ENCODE data around the gene MNX1.

MNX1 gene

GRCh38 chr7:157010588-157011332 is at the start of gene MNX1:
MNX1 (minus strand) TSS chr7:157010663; CDS start chr7:157010350, 313 bp downstream.
- no peak for DNase-seq

- DNase-seq, result no peak
Measured at GRCh38 chr7:157059534-157059933, 49.1 kb upstream of the MNX1 start.

DNA sequence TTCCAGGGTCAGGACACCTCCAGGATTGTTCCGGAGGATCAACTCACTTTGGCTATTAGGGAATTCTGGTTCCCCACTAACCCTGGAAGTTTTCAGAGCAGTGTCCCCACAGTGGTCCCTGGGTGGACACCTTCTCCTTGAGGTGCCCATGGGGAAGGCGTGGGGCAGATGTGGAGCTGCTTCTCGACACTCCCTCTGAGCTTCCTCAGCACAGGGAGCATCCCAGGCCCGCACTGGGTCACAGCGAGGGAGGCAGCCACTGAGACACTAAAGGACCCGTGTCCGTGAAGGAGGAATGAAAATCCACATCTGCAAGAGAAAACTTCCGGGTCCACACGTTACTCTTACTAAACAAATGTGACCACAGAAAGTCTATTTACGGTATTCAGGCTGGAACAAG is 48.2 kb upstream of the MNX1 start:
- no peak for DNase-seq

- DNase-seq, result no peak
Measured at GRCh38 chr7:157058068-157058467, 47.6 kb upstream of the MNX1 start.

DNA sequence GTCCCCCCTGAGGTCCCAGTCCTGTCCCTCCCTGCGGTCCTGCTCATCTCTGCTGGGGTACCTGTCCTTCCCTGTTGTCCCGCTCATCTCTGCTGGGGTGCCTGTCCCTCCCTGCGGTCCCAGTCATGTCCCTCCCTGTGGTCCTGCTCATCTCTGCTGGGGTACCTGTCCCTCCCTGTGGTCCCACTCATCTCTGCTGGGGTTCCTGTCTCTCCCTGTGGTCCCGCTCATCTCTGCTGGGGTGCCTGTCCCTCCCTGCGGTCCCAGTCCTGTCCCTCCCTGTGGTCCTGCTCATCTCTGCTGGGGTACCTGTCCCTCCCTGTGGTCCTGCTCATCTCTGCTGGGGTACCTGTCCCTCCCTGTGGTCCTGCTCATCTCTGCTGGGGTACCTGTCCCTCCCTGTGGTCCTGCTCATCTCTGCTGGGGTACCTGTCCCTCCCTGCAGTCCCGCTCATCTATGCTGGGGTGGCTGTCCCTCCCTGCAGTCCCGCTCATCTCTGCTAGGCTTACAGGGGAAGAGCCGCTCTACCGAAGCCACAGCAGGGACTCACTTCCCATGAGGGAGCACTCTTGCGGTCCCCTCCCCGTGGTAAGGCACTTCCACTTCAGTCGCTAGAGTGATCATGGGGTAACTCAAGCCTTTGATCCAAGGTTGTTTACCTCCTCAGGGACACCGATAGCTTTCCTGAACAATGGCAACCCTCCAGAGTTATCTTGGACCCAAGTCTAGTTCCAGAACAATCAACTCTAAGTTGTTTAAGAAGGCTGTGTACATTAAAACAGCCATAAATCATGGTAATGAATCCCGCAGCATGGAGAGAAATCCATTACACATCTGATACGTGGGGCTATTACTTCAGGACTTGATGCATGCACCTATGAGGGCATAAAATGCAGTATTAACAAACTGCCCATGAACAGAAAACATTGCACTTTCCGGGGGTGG is 46.8 kb upstream of the MNX1 start:
- DNase-seq, result no peak

DNA sequence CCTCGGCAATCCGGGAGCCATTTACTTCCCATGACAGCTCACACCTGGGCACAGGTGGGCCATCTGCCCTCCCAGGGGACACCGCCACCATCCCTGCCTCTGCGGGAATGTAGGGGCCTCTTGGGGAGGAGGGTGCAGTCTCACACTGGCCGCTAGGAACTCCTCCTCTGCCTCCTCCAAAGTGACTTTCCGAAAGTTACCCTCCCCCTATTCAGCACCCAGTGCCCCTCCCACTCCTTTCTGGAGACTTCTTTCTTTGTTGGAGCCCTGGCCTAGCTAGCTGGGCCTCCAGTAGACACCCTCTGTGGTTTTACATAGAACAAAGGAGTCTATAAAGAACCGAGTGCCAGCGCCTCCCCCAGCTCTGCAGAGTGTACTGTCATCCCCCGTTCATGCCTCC is 45.8 kb upstream of the MNX1 start:
- no peak for DNase-seq

DNA sequence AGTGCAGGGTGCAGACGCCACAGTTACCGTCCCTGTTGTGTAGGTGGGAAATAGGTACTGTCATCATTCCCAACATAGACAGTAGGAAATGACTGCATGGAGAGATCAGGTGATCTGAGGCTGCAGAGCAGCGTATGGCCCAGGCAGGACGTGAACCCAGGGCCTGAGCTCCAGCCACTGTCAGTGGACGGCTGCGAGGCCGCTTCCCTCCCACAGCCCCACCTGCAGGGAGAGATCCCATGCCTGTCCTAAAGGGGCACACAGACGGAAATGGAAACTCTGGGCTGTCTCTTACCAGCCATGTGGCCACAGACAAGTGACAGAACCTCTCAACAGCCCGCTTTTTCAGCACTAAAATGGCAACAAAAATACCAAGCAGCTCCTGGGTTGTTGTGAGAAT is 44.5 kb upstream of the MNX1 start:
- no peak for DNase-seq

GRCh38 chr7:157053118-157053517 is 42.7 kb upstream of the MNX1 start:
- DNase-seq, result no peak

DNA sequence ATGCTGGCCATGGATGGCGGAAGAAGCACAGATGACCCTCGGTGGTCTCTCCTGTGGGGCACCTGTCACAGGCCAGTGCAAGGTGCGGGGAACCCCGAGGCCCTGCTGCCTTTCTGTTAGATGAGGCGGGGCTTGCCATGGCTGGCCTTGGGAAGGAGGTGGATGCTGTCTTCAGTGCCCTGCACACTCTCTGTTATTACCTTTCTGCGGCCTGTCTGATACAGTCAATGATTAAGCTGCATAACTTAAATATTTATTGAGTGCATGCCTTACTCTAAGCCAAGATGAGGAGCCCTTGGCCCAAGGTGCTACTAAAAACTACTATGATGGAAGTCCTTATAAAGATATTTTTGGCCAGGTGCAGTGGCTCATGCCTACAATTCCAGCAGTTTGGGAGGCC is 36.7 kb upstream of the MNX1 start:
- no peak for DNase-seq

DNA sequence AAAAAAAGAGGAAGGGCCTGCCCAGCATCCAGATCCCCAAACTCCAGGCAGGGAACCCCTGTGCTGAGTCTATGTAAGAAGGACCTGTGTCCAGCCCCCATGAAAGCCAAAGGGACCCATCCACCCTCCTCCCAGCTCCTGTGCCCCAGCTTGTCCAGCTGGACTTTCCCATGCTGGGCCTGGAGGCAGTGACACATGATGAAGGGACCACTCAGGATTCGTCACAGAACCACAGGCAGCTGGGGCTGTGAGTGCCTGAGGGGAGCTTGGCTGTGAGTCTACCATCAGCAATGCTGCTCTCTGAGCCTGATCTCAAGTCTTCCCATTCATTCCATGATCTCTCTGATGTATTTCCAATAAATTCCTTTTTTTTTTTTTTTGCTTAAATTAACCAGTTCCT is 36.2 kb upstream of the MNX1 start:
- no peak for DNase-seq

DNA sequence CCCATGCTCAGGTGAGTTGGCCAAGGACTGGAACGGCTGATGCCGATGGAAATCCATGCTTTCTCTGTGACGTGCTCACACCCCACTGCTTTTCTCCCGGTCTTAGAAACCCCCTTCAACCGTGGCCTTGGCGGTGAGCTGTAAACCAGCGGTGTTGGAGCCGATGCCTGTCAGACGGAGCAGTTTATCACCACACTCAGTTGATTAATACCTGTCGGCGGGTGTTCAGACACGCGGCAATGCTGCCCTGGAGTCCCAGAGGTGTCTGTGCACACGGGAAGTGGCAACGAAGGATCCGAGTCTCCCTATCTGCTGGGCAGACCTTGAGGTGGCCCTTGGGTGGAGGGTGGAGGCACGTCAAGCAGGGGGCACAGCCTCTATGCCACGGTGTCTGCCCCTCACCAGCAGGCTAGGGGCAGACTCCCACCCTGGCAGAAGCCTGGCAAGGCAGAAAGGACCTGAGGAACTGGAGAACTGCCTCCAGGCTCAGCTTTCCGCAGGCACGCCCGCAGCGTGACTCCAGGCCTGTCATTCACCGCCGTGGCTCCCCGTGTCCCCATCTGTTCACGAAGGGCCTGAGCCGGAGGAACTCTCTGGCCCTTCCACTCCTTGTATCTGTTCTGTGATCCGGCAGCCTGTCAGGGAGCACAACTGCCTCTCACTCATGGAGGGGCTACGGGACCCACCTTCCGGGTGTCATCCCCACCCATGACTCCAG is 34.6 kb upstream of the MNX1 start:
- no peak for DNase-seq

DNA sequence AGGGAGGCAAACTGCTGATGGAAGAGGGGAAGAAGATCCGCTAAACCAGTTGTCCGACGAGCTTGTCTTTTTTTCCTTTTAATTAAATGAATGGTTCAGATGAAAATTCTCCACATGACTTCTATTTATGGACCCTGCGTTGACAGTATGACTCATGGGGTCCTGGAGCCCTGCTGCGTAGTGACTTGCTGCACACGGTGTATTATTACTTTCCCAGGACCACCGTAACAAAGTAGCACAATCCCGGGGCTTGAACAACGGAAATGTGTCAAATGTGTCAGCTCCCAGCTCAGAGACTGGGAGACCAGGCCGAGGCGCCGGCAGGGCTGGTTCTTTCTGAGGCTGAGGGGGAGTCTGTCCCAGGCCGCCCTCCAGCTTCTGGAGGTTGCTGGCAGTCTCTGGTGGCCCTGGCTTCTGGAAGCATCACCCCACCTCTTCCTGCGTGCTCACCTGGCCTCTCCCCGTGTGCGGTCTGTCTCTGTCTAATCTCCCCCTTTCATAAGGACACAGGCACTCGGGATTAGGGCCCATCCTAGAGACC is 33.8 kb upstream of the MNX1 start:
- no peak for DNase-seq

DNA sequence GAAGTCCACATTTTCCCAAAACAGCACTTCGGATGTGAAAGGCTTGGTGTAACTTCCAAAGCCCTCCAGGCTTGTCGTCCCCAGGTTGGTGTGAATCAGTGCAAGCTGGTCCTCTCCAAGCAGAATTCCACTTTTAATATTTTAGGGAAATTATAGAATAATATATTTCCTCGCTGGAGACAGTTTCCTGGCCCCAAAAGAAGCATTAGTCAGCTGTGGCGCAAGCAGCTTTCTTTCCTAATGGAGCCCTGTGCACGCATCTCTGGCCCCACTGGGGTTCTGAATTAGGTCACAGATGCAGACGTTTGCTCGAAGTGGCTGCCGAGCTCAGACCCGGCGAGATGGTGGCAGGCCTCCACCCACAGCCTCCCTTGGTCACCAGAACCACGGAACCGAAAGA is 33.3 kb upstream of the MNX1 start:
- DNase-seq, result no peak

- DNase-seq, result no peak
Measured at GRCh38 chr7:157041514-157042277, 31.2 kb upstream of the MNX1 start.

GRCh38 chr7:157041004-157041403 is 30.5 kb upstream of the MNX1 start:
- DNase-seq, result no peak

- no peak for DNase-seq
Measured at GRCh38 chr7:157037635-157038034, 27.2 kb upstream of the MNX1 start.

- DNase-seq, result no peak
Measured at GRCh38 chr7:157037028-157037427, 26.6 kb upstream of the MNX1 start.

- no peak for DNase-seq
Measured at GRCh38 chr7:157035979-157036378, 25.5 kb upstream of the MNX1 start.

DNA sequence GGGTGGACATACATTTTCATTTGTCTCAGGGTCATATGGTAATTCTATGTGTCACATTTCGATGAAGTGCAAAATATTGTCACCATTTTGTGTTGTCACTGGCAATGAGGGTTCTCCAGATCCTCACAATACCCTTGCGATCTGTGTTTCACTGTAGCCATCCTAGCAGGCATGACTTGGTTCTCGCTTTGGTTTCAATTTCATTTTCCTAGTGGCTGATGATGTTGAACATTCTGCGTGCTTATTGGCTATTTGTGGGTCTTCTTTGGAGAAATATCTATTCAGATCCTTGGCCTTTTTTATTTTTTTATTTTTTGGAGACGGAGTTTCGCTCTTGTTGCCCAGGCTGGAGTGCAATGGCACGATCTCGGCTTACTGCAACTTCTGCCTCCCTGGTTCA is 24.8 kb upstream of the MNX1 start:
- DNase-seq, result no peak

DNA sequence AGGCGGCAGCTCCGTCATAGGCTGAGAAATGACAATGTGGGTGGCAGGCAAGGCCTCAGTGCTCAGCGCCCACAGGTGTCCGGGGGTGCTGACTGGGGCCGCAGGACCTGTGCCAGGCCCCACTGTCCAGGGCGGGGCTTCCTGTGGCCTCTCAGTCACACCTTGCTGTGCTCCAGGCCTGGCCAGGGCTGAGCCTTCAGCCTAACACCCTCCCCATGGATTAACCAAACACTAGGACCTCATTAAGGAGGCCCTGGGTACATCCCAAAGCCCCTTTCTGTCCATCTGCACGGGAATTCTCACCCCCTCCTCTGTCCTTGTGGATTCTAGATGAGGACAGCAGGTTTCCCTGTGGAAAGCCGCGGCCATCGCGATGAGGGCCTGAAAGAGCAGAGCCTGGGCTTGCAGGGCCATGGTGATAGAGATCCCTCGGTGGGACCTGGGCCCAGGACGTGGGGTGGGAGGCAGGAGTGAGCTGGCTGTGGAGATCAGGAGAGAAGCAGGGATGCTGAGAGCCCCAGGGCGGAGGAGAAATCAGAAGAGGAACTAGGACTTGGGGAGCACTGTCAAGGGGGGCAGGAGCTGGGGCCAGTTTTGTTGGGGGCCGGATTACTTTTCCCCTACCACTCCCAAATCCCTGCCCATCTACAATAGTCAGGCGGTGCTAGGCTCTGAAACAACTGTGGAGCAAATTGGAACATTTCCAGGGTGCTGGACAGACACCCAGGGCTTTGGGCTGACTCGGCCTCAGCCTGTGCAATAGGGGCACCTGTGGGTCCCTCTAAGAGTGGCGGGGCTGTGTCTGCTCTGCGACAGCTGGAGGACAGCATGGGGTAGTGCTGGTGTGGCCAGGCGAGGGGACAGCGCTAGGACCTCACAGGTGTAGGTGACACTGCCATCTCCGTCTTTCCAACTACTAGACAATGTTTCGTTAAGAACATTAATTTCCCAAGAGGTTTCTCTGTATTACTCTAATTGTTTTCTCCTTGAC is 23.3 kb upstream of the MNX1 start:
- DNase-seq, result no peak

Data from activated T-cell treated with anti-CD3 and anti-CD28 coated beads for 4 hours (primary cell).